Hematopoietic multipotent progenitor cell treated with erythropoietin and hydrocortisone succinate and interleukin-3 and kit ligand, for 15 days (in vitro differentiated cells): ENCODE results near the gene WDFY2.

Experiments used
- DNase-seq: peaks from one replicate; pipeline ENCODE4 v3.0.0-alpha.2; 2015; ENCODE audit warnings: low spot score

The WDFY2 gene

DNA sequence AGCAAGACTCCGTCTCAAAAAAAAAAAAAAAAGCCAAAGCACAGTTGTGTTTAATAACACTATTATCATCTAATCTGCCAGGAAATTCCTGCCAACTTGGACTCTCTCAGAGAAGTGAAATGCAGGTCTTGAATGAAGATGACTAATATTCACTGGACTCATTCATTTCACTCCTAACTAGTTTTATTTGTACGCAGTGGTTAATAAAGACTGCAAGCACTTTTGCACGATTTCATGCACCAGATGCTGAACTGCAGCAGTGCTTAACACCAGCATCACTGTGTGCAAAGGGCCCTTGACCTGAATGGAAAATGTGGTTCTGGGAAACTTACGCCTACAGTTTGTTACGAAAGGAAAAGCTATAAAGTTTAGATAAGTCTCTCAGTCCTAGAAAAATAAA, 156.4 kb downstream of the WDFY2 start:
- no peak for DNase-seq

GRCh38 chr13:51742031-51742430, 157.8 kb downstream of the WDFY2 start:
- DNase-seq = no peak

DNA sequence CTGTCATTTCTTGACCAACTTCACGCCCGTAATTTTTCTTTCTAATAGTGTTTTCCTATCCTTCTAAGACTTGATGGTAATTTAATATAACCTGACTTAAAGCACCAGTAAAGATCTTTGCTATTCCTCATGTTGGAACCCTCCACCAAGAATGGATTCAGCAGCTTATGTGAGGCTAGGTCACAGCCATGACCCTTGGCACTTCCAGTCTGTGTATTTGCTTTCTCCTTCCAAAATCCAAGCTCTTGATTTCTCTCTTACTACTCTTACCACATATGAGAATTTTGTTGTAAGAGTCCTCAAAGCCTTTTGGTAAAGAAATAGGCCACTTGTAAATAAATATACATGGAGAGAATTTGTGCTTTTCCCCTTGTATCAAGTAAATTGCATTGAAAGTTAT, 158.3 kb downstream of the WDFY2 start:
- no peak for DNase-seq

- no peak for DNase-seq
Measured at GRCh38 chr13:51745243-51745642, 161.0 kb downstream of the WDFY2 start.

- no peak for DNase-seq
Measured at GRCh38 chr13:51746802-51747201, 162.5 kb downstream of the WDFY2 start.

GRCh38 chr13:51747438-51748434, 163.5 kb downstream of the WDFY2 start:
- no peak for DNase-seq

DNA sequence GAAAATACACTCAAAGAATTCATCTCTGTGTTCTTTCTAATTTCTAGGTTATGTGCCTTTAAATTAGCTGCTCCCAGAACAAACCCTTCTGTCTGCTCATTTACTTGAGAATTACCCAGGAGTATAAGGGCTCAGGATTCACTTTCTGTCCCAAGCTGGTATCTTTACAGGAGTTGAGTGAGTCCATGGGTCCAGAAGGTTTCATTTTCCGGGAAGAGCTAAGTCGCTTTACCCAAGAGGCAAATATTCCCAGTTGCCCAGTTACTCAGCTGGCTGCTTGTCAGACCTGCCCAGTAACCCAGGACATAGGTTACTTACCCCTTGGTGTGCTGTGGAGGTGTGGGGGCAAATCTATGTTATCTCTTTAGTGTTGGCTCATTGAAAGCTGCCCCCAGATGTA, 172.4 kb downstream of the WDFY2 start:
- no peak for DNase-seq

- no peak for DNase-seq
Measured at GRCh38 chr13:51758691-51759090, 174.4 kb downstream of the WDFY2 start.

DNA sequence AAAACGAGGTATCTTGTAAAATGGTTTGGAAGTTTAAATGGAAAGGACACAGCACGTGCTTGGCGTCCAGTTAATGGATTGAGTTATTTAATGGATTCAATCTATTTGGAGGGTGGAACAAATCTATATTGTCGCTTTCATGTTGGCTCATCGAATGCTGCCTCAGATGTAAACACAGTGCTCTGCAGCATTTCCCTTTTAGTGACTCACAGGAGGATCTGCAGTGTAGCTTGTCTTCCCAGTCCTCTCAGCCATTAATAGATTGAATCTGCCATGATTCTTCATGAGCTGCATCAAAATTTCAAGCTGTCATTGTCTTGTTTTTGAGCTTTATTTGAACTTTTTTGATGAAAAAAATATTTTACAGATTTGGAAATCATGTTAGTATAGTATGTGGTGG, 175.0 kb downstream of the WDFY2 start:
- DNase-seq = no peak

GRCh38 chr13:51760592-51760991, 176.3 kb downstream of the WDFY2 start:
- DNase-seq = no peak

DNA sequence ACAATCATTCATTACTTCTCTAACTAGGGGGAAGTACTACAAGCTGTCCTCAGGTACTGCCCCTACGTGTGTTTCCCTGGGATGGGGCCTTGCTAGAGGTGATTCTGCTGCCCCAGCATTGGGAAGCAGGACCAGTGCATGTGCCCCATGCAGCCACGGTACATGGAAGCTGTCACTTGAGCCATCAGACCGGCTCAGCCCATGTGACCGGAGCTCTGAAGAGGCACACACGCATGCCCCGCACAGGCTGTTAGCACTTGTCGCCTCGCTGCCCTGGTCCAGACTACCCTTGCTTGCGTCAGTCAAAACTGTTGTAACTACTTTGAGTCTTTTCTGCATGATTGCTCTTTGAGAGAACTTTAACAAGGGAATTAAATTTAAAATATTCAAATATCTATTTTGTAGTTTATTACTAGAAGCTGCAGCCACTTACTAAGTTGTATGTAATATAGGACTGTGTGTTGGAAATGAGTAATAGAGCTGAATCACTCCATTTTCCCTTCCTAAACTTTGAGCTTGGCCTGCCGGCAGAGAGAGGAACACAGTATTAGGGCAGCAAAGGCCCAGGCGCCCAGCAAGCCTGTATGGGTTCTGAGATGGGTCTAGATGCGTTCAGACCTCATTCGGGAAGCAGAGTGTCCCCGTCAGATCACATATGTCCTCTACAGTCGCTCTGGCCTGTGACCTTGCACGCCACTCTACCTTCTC, 177.5 kb downstream of the WDFY2 start:
- DNase-seq = no peak

- DNase-seq = no peak
Measured at GRCh38 chr13:51763486-51763885, 179.2 kb downstream of the WDFY2 start.

DNA sequence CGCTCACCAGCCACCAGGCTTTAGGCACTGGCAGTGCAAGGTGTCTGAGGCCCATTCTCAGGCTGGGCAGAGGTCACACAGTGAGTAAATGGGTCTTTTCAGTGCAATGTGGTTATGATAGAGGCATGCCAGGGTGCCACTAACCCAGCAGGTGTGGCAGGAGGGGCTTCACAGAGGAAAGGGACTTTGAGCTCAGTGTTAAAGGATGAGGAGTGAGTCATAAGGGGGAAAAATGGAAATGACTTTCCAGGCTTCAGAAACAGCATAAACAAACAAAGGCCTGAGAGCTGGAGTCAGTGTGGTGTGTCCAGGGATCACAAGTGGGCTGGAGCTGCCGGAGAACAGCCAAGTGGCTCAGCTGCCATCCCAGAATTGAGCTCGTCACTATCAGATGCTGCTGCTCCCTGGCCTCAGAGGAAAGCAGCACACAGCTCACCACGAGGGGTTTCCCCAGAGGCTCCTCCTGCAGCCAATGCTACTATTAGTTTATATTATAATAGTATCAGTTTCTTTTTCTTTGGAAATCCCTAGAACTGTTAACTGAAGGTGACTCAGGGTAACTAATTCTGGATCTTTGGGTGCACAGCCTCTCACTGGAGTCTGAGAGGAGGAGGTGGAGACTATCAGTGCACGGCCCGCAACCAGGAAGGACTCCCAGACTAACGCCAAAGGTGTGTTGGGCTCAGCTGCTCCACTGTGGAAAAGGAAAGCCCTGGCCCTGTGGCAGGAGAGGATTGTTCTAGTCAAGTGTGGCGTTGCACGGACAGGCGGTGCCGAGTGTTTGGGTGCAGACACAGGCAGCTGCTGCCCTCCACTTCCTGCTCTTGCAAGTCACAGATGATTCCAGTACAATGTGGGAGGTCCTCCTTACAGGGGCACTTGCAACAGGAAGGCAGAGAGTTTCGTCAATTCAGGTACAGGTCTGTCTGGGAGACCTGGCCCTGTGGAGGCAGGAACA, 180.2 kb downstream of the WDFY2 start:
- DNase-seq = no peak

GRCh38 chr13:51765142-51765515, 180.9 kb downstream of the WDFY2 start:
- no peak for DNase-seq

DNA sequence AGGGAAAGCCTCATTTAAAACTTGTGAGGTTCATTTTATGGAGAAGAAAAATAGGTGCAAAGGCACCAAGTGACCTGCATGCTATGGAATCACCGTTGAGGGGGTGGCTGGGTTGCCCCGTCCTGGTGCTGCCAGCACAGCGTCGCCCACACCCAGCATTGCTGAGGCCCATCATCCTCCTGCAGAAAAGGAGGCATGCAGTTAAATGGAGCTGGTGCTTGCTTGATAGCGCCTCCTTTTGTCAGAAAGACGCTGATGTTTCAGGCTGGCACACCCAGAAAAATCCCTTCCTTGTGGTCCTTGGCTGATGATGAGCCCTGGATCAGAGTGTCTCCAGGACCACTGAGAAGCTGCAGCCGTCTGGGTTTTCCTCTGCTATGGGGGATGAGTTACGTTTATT, 182.8 kb downstream of the WDFY2 start:
- DNase-seq = no peak

DNA sequence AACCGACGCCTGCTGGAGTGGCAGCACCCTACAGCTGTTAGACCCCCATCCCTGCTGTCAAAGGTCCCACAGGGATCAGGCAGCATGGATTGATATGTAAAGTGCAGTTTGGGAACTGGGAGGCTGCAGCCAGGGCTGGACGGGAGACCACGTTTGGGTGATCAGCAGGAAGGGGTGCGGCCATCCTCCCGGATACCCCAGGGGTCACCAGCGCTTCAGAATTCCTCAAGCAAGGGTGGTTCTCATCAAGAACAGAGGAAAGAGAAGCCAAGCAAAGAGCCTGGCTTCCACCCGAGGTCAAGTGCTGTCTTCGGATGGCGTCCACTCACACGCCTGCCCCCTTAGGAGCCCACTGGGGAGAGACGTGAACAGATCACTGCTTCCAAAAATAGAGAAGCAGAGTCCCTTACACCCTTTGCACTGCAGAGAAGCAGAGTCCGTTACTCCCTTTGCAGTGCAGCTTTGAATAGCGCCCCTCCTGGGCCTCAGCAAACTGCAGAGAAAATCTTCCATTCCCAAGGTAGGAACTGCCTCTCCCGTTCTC, 184.2 kb downstream of the WDFY2 start:
- no peak for DNase-seq

- DNase-seq = no peak
Measured at GRCh38 chr13:51768976-51769375, 184.7 kb downstream of the WDFY2 start.

DNA sequence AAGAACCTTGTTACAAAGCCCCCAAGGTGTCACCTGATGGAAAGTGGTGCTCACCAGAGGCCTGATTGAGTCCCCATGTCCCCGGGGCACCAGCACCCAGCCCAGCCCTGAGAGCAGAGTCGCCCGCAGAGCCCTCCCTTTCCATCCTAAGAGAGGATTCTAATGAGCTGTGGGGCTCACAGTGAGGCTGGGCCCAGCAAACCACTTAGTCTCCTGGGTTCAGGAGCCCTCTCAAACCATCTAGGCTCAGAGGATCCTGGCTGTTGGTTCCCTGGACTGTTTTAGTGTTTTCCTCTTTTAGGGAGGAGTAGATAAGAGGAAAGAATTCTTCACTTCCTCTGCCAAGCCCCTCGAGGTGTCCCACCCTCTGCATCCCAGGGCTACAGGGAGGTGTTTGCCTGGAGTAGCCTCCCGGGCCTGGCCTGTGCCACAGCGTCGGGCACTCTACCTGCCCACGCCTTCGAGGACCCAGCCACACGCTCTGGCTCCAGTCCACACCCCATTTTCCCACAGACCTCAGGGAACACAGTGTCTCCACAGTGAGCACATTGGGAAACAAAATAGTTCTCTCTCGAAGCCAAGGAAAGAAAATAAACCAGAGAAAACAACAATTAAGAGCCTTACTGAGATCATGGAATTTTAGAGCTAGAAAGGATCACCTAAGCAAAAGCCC, 185.3 kb downstream of the WDFY2 start:
- DNase-seq = no peak

DNA sequence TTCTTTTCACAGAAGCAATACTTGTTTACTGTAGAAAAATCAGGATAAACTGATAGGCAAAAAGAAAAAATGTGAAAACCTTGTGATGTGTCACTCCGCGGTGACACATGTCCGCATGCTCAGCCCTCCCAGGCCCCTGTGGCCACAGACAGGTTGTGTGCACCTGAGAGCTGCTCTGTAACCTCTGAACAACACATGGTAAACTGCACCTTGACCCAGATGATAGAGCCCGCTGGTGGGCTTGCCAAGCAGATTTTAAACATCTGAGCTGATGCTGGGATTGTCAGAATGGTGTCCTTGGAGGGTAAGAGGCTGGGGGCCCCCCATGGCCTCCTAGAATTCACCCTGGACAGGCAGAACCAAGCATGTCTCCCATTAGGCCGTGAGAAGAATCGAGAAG, 185.9 kb downstream of the WDFY2 start:
- no peak for DNase-seq

DNA sequence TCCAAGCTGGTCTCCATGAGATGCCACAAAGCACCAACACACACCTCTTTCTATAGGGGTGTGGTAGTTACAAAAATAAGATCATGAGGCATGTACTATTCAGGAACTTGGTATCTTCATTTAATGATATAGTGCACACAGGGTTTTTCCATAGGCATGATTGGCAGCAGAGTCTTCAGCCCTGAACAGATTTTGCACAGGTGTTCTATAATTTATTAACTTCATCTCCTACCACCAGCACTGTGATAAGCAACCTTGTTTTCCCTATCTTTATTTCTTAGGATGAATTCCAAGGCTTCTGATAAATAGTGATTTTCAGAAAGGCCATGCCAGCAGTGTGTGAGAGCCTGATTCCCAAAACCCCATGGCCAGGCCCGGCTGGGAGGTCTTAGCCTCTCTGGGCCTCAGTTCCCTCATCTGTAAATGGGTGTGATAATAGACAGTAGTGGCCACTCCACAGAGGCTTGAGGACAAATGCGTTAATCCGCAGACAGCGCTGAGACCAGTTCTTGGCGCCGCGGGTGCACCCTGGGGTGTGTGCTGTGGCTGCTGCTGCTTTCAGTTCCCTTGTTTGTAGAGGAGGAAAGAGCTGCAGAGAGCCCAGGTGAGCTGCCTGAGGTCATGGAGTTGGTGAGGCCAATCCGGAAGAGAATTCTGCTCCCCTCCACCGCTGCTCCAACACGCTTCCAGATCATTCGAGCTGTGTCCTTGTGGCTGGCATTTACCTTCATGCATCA, 186.6 kb downstream of the WDFY2 start:
- DNase-seq = no peak
